Spinal cord (tissue), 10 donors: Measurements from ENCODE around the gene SOCS6. TPM values are rescaled to one million over a fixed set of nuclear protein-coding genes. Genes with fewer than 3 reads are reported as not detected.

ENCODE experiments used
- DNase-seq, 6 donors: peaks; one replicate each; pipeline versions ENCODE4 v3.0.0 to v3.0.0-alpha.2; 2013 to 2015; ENCODE audit warnings: low spot score in 6 of 6, low read depth in 4 of 6
- H3K27ac ChIP-seq: one replicate; pipeline ENCODE4 v1.5.1; 2013; ENCODE audit warnings: low read depth, low read length, control low read depth
- H3K27me3 ChIP-seq: one replicate; pipeline ENCODE4 v1.6.1; 2013; ENCODE audit warnings: low read length; ENCODE audit not compliant: control insufficient read depth, insufficient read depth
- H3K36me3 ChIP-seq: one replicate; pipeline ENCODE4 v1.6.1; 2013; ENCODE audit warnings: low read length; ENCODE audit not compliant: control insufficient read depth, insufficient read depth
- H3K4me1 ChIP-seq: one replicate; pipeline ENCODE4 v1.6.1; 2013; ENCODE audit warnings: low read length; ENCODE audit not compliant: control insufficient read depth, insufficient read depth
- H3K4me3 ChIP-seq: one replicate; pipeline ENCODE4 v1.5.1; 2013; ENCODE audit warnings: low read depth, low read length, control low read depth
- H3K9me3 ChIP-seq: one replicate; pipeline ENCODE4 v1.6.1; 2013; ENCODE audit warnings: low read length; ENCODE audit not compliant: control insufficient read depth, insufficient read depth
- WGBS: methylation state at CpG from one replicate; pipeline ENCODE4 v1.1.5; 2013; ENCODE audit warnings: missing lambda C conversion rate; ENCODE audit not compliant: insufficient coverage; 5-methylcytosine and 5-hydroxymethylcytosine counted together
- polyA plus RNA-seq, 2 donors: library from polyadenylated mRNA; unstranded; fragments of 120-200 nt; gene quantifications; one replicate each; pipeline ENCODE4 v1.2.1, GENCODE V29; 2013; ENCODE audit not compliant: insufficient read length in 2 of 2
- total RNA-seq, 2 donors: library from RNA; depleted of rRNA in 1 of 2; stranded (reverse); fragments of 120-200 nt in 1 of 2; fragments of >200 nt in 1 of 2; gene quantifications; one replicate each; pipeline versions ENCODE4 v1.2.3 to v1.2.4, GENCODE V29; 2013 to 2014
- donor health status: healthy.

Gene SOCS6
- total and polyA plus RNA-seq, 4 donors, result 19.0 to 41.8 (median 29.6) TPM

DNA sequence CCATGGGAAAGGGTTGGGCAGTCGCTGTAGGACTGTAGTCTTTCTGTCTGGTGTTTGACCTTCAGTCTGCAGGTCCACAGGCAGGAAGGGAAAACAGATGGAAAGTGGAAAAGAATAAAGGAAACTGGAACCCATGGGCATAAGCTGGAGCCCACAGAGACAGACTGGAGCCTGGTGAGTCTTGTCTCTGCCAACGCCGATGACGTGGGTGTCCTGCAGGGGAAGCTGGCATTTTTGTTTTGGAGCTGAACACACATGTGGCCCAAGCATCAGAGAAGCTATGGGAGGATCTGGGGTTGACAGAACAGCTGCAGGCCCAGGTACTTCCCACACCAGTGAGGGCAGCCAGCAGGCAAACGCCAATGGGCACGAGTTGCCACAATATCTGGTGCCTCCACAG is 28.2 kb upstream of the SOCS6 start:
- Histone ChIP-seq H3K4me1 (no peaks in the 10 kb centered on the region), H3K27me3 (no peaks in the 10 kb centered on the region), H3K36me3 (no peaks in the 10 kb centered on the region), H3K4me3 (no peak overlapping the region), H3K27ac (no peak overlapping the region), H3K9me3 (no peaks in the 10 kb centered on the region)
- DNase-seq, result no peak
- 68% methylated on average over 4 of the region's 6 CpGs for WGBS

- no peak for DNase-seq
- Histone ChIP-seq H3K27ac (no peak overlapping the region), H3K9me3 (no peaks in the 10 kb centered on the region), H3K4me3 (no peak overlapping the region), H3K27me3 (no peaks in the 10 kb centered on the region), H3K4me1 (no peaks in the 10 kb centered on the region), H3K36me3 (no peaks in the 10 kb centered on the region)
- 68% methylated on average over 7 of the region's 9 CpGs for WGBS
Measured at GRCh38 chr18:70261141-70261788, 27.6 kb upstream of the SOCS6 start.

DNA sequence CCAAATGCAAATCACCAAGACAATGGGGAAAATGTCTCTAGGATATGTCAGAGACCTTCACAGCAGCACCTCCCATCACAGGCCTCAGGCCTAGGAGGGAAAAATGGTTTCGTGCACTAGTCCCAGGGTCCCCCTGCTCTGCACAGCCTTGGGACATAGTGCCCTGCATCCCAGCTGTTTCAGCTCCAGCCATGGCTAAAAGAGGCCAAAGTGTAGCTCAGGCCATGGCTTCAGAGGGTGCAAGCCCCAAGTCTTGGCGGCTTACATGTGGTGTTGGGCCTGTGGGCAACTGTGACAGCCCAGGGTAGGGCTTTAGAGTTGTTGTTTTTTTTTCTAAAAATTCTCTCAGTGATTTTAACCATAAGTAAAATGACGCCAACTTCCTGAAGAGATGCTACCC is 25.5 kb upstream of the SOCS6 start:
- 100% methylated on average over 1 of the region's 3 CpGs for WGBS
- Histone ChIP-seq H3K9me3 (no peaks in the 10 kb centered on the region), H3K36me3 (no peaks in the 10 kb centered on the region), H3K27ac (no peak overlapping the region), H3K4me1 (no peaks in the 10 kb centered on the region), H3K27me3 (no peaks in the 10 kb centered on the region), H3K4me3 (no peak overlapping the region)
- DNase-seq, result no peak

- H3K27ac ChIP-seq, result no peak overlapping the region
- H3K4me1 ChIP-seq, result no peaks in the 10 kb centered on the region
- H3K4me3 ChIP-seq, result no peak overlapping the region
- no peaks in the 10 kb centered on the region for H3K27me3 ChIP-seq
- WGBS, result 77% methylated on average over 3 of the region's 3 CpGs
- no peaks in the 10 kb centered on the region for H3K9me3 ChIP-seq
- DNase-seq, result no peak
- no peaks in the 10 kb centered on the region for H3K36me3 ChIP-seq
Measured at GRCh38 chr18:70271742-70272141, 17.1 kb upstream of the SOCS6 start.

DNA sequence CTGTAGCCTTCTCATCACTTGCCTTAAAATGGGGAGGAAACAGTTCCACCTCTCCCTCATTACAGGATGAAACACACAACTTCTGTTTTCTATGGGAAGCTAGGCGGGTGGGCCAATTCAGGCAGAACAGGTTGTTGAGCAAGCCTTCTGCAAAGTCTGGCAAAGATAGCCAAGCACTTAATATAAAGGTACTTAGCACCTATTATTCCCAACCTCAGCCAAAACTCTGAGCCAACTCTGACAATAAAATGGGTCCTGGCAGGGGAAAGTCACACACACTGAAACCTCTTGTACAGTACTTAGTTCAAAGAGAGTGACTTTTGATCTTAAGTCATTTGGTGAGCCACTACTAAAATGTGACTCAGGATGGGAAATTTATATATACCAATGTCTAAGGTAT is 15.8 kb upstream of the SOCS6 start:
- no peak for DNase-seq
- no peak overlapping the region for H3K4me3 ChIP-seq
- H3K36me3 ChIP-seq, result no peaks in the 10 kb centered on the region
- no peaks in the 10 kb centered on the region for H3K9me3 ChIP-seq
- H3K27ac ChIP-seq, result no peak overlapping the region
- H3K27me3 ChIP-seq, result no peaks in the 10 kb centered on the region
- 100% methylated on average over 1 of the region's 1 CpG for WGBS
- H3K4me1 ChIP-seq, result no peaks in the 10 kb centered on the region

DNA sequence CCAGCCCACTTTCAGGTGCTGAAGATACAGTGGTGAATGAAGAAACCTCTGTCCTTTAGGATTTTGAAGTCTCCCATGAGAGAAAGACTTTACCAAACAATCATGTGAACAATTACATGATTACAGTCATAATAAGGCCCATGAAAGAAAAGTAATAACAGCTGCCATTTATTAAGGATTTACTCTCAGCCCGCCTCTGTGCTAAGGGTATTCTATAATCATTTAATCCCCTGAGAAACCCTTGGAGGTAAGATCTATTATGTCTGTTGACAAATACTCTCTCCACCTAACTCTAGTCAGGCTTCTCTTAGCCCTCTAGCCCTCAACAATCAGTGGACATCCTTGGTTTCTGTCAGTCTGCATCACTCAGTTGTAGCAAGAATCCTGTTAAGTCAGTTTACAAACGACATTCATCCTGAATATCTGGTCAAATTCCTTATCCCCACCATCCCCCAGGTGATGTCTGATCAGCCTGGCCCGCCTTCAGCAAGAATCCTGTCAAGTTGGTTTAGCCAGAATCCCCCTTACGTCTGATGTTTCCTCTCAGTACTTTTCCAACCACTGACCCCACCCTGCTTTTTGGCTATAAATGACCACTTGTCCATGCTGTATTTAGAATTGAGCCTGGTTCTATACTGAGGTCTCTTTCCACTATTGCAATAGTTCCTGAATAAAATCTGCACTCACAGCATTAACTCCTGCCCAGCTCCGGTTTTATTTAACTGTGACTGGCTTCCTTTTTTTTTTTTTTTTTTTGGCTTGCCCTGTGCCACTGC is 12.2 kb upstream of the SOCS6 start:
- WGBS, result 76% methylated on average over 4 of the region's 5 CpGs
- H3K36me3 ChIP-seq, result no peaks in the 10 kb centered on the region
- H3K4me1 ChIP-seq, result no peaks in the 10 kb centered on the region
- H3K27me3 ChIP-seq, result no peaks in the 10 kb centered on the region
- no peaks in the 10 kb centered on the region for H3K9me3 ChIP-seq
- H3K27ac ChIP-seq, result no peak overlapping the region
- no peak overlapping the region for H3K4me3 ChIP-seq
- no peak for DNase-seq

GRCh38 chr18:70279470-70279869 is 9.4 kb upstream of the SOCS6 start:
- 89% methylated on average over 1 of the region's 2 CpGs for WGBS
- H3K9me3 ChIP-seq, result no peaks in the 10 kb centered on the region

GRCh38 chr18:70280007-70280925 is 8.6 kb upstream of the SOCS6 start:
- no peak overlapping the region for H3K27ac ChIP-seq
- no peaks in the 10 kb centered on the region for H3K36me3 ChIP-seq
- H3K27me3 ChIP-seq, result no peaks in the 10 kb centered on the region
- WGBS, result 82% methylated on average over 3 of the region's 5 CpGs
- no peak overlapping the region for H3K4me3 ChIP-seq
- no peaks in the 10 kb centered on the region for H3K4me1 ChIP-seq
- DNase-seq, result no peak
- H3K9me3 ChIP-seq, result no peaks in the 10 kb centered on the region

More at GRCh38 chr18:70279470-70279869, 9.4 kb upstream of the SOCS6 start:
- H3K4me3 ChIP-seq, result no peak overlapping the region
- no peaks in the 10 kb centered on the region for H3K36me3 ChIP-seq
- H3K27ac ChIP-seq, result no peak overlapping the region
- no peak for DNase-seq
- no peaks in the 10 kb centered on the region for H3K4me1 ChIP-seq
- H3K27me3 ChIP-seq, result no peaks in the 10 kb centered on the region

- Histone ChIP-seq H3K4me1 (no peaks in the 10 kb centered on the region), H3K9me3 (no peaks in the 10 kb centered on the region), H3K4me3 (no peak overlapping the region), H3K36me3 (no peaks in the 10 kb centered on the region), H3K27me3 (no peaks in the 10 kb centered on the region), H3K27ac (no peak overlapping the region)
- no CpG with 5 or more reads among the region's 2 CpGs for WGBS
- no peak for DNase-seq
Measured at GRCh38 chr18:70284976-70285620, 3.7 kb upstream of the SOCS6 start.
